Loucy (cell line): ENCODE results near the gene COL20A1.

Source experiments
- EZH2phosphoT487 ChIP-seq: fragments of 200-600 bp; IDR thresholded peaks from 2 replicates; pipeline ENCODE4 v1.6.1; 2018; ENCODE audit warnings: antibody characterized with exemption, mild to moderate bottlenecking, moderate library complexity, borderline replicate concordance
- TF ChIP-seq, protein P1 (sequence below): fragments of 200-600 bp; sonication (generic); conservative IDR thresholded peaks from 2 replicates; pipeline ENCODE4 v1.5.1; 2014; ENCODE audit warnings: mild to moderate bottlenecking, antibody characterized with exemption, low read length

DNA sequence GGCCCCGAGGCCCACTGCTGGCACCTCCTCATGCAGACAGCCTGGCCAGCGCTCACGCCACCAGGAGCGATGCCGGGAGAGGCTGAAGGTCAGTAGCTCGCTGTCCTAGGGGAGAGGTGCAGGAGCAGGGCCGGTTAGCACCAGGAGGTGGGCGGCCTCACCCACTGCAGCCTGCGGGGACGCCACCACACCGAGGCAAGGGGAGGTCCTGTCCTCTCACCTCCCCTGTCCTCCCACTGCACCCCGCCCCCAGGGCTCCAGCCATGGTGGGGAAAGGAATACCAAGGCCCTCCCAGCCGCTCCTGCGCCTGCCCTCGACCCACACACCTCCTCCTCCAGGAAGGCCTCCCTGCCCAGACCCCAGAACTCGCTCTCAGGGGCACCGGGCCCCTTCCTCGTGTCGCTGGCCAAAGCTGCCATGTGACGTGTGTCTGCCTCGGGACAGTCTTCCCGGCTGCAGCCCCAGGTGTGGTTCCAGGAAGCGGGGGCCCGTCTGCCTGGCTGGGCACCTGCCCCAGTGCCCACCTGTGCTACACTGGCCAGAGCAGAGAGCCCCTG, 45.2 kb upstream of the COL20A1 start:
- TF ChIP-seq, protein P1, sequence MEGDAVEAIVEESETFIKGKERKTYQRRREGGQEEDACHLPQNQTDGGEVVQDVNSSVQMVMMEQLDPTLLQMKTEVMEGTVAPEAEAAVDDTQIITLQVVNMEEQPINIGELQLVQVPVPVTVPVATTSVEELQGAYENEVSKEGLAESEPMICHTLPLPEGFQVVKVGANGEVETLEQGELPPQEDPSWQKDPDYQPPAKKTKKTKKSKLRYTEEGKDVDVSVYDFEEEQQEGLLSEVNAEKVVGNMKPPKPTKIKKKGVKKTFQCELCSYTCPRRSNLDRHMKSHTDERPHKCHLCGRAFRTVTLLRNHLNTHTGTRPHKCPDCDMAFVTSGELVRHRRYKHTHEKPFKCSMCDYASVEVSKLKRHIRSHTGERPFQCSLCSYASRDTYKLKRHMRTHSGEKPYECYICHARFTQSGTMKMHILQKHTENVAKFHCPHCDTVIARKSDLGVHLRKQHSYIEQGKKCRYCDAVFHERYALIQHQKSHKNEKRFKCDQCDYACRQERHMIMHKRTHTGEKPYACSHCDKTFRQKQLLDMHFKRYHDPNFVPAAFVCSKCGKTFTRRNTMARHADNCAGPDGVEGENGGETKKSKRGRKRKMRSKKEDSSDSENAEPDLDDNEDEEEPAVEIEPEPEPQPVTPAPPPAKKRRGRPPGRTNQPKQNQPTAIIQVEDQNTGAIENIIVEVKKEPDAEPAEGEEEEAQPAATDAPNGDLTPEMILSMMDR = no peak
- no peak for TF ChIP-seq EZH2phosphoT487
